ENCODE results near the gene KRT80.
"Not testable (repeated sequence)": the region's sequence is repeated elsewhere in the genome, so short reads cannot be mapped to it uniquely, and the experiment has no call there.

Gene KRT80

DNA sequence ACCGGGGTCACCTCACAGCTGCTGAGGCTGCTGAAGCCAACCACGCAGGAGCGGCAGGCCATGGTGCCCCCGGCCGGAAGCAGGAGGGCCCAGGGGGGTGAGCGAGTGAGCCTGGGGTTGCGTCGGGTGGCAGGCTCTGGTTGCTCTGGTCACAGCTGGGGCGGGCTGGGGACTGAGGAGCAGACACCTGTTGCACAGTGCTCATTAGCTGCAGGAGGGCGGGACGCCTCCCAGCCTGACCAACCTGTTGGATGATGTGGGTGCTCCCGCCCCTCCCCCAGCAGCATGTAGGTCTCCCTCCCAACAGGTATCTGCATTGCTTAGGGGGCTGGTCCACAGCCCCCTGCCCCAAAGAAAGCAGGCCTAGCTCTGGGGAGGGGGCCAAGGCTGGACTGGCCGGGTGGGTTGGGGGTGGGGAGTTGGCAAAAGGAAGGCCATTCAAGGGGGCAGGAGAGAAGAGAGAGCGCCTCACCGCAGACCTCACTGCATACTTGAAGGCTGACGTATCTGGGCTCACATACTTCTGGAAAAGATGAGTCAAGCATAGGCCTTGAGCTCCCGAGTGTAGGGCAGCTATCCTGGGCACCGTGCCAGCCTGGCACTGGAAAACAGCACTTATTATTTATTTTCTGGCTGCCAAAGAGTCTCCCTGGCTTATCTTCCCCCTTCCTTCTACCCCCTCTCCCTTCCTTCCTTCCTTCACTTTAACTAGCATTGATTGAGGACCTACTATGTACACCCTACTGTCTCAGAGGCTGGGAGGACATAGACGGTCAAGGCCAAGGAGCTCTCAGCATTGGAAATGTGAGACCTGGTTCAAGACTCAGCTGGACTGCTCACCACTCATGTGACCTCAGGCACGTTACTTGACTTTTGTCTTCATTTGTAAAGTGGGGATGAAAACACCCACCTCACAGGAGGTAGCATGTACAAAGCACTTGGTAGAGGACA lies at the start of gene KRT80:
Gene KRT80 (minus strand): TSS at position 174 of the 951 bp plus-strand sequence. CDS start 112 bp downstream, at position 62.
- DNase-seq (ENCODE audit: low read depth in 2 of 2): no peak

DNA sequence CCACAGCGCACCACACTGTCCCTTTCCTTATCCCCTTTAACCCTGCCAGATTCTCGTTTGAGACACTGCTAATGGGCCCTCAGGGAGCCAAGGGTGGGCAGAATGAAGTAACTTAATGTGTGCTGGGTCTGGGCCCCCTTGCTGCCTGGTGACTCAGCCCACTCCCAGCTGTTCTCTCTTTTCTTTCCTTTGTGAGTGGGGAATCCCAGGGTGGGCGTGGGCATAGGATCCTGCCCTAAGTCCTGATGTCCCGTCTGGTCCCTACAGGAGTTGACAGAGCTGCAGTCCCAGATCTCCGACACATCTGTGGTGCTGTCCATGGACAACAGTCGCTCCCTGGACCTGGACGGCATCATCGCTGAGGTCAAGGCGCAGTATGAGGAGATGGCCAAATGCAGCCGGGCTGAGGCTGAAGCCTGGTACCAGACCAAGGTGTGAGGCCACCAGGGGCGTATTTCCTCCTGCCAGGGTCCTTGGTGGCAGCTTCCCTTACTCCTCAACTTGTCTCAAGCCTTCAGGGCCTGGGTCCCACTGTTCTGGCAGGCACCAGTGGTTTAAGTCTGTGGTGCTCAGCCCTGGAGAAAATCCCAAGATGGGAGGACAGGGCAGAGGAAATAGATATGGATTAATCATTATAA lies 49.5 kb upstream of the KRT80 start:
- no peak for DNase-seq (ENCODE audit: low read depth in 2 of 2)

DNA sequence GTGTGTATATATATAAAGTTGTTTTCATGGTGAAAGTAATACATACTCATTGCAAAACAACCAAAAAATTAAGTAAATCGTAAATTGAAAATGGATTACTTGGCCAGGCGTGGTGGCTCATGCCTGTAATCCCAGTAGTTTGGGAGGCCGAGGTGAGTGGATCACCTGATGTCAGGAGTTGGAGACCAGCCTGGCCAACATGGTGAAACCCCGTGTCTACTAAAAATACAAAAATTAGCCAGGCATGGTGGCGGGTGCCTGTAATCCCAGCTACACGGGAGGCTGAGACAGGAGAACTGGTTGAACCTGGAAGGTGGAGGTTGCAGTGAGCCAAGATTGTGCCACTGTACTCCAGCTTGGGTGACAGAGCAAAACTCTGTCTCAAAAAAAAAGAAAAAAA lies 48.4 kb upstream of the KRT80 start:
- DNase-seq (ENCODE audit: low read depth in 2 of 2): not testable (repeated sequence)

DNA sequence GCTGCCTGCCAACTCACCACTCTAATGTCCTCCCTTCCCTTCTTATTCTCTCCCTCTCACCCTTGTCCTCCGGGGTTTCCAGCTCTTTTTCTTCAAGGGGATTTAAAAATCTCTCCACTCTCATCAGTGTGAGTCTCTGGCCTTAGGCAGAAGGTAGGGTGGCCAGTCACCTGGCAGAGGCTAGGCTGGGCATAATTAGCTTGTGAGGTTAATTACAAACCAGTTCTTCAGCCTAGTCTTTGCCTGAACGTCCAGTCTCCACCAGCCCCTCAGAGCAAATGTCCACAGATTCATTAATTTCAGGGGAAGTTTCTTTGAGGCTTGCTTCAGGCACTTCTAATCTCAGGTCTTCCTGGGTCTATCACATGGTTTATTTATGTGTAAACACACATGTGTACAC lies 48.0 kb upstream of the KRT80 start:
- no peak for DNase-seq (ENCODE audit: low read depth in 2 of 2)

DNA sequence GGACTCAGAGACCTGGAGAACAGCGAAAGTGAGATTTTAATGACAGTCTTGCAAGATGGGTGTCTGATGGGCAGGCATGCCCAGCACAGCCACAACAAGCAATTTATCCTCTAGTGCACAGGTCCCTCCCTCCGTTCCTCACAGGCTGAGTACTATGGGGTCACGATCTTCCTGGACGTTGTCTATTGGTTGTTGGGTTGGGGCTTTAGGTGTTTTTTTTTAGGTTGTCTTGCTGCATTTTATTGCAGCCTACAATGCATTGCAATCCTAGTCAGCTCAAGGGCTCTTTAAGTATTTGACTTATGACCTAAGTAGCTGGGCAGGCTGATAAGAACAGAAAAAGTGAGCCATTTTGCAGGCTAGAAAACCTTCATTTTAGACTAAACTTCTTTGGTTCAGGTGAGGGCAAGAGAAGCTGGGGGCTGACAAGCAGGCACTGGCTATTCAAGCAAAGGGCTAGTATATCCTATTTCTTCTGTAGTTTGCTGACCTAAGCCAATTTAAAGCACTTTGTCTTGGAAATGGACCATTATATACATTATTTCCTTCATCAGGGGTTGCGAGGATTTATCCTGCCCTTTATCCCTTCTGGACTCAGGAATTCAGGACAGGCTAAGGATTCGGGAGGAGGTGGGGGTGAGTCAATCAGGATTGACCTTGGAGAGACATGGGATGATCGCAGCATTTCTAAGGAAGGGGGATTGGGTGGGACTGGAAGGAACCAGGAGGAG lies 47.3 kb upstream of the KRT80 start:
- DNase-seq (ENCODE audit: low read depth in 2 of 2): no peak

DNA sequence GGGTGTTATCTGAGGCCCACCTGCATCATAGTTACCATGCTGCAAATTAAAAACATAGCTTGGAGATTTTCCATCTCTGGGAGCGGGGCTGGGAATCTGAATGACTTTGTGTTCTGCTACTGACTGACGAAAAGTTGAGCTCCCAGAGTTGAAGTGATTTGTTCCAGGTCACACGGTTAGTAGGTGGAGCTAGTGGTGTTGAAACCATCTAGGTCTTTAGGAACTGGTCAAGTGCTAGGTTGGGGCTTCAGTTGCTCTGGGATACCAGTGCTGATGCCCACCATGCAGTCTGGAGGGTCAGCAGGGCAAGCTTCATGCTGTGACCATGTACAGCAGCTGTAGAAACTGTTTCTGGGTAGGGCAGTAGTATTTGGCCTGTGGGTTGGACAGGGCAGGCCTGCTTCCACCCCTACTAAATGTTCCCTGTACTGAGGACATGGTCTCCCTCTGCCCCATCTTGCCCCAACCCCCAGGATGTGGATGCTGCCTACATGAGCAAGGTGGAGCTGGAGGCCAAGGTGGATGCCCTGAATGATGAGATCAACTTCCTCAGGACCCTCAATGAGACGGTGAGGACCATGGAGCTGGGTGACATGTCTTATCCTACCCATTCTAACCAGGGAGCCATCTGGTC lies 46.5 kb upstream of the KRT80 start:
- no peak for DNase-seq (ENCODE audit: low read depth in 2 of 2)

DNA sequence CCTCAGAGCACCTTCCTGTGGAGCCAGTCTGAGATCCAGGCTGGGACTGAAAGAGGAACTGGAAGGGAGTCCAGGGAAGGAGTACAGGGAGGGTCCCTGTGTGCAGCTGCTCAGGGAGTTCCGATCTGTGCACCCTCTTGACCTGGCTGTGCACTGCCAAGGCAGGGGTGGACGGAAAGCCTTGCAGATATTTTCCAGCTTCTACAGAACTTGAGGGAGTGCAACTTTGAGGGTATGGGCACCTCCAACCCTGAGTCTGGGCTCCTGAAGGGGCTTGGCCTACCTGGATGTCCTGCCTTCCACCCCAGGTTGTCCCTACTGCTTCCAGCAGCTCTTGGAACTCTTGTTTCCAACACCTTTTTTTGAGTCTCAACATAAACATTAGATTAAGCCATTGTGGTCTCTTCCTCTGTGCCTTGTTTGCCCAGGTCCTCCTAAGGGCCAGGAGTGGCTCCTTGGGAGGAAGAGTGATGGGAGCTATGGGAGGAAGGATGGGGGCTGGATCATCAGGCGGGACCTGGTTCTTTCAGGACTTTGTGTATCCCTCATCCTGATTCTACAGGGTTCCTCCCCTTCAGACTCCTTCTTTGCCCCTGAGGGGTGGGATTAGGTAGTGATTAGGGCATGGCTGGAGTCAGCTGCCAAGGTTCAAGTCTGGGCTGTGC lies 44.7 kb upstream of the KRT80 start:
- no peak for DNase-seq (ENCODE audit: low read depth in 2 of 2)

DNA sequence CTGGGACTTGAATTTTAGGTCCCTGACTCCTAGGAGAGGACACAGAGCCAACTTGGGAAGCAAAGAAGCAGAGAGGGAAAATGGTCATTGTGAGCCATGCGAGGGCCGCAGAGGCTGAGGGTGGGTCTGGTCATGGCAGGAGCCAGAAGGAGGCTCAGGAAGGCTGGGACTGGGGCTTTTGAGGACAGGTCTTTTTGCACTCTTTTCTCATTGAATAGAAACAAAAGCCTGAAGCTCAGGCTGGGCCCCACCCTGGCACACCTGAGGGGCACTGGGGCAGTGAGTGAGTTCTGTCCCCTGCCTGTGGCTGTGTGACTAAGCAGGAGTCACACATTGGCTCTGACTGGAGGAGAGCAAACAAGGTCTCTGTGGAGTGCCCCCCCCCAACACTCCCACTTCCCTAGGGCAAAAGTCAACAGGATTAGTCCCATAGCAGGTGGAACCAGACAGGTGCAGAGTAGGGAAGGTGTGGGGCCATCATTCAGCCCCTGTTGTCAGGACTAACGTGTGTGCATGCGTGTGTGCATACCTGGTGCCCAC lies 44.1 kb upstream of the KRT80 start:
- no peak for DNase-seq (ENCODE audit: low read depth in 2 of 2)

DNA sequence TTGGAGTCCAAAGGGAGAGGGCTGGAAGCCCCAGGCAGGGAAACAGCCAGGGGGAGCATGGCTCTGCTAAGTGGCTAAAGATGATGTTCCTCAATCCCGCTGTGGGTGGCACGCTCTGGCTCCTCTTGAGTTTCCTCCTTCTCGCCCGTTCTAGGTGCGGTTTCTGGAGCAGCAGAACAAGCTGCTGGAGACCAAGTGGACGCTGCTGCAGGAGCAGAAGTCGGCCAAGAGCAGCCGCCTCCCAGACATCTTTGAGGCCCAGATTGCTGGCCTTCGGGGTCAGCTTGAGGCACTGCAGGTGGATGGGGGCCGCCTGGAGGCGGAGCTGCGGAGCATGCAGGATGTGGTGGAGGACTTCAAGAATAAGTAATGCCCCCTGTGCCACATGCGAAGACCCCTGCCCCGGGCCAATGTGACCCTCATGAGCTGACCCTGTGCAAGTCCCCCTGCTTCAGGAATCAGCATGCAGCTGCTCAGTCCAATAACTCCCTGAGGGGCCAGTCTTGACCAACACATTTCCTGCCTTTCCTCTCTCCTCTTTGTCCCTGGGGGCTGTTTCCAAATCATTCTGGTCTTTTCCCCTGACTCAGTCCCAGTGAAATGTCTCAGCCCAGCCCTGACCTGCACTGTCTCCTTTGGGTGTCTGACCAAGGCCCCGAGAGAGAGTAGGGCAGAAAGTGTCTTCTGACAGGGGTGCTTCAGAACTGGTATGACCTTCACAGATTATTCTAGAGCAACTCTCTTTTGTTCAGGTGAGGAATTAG lies 43.4 kb upstream of the KRT80 start:
- DNase-seq (ENCODE audit: low read depth in 2 of 2): no peak

DNA sequence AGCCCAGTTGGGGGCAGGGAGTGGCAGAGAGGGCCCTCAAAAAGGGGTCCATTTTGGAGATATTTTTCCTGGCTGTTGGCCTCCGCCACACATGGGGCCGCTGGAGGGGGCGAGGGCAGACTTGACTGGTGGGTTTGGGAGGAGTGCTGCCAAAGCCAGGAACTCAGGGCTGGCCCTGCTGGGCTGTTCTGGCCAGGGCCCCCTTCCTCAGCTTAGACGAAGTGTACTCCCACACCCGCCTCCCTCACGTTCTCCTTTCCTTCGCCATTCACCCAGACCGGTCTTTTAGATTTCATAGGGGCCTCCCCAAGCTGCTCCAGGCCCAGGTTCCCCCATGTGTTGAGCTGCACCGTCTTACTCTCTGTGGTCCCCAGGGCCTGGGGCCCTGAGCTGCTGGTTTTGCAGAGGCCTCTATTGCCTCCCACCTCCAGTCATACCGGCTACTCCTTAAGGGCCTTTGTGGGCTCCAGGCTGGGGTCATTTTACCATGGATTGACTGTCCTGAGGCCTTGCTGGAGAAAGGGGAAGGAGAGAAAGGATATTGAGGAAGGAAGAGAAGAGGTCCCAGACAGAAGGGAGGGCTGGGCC lies 42.5 kb upstream of the KRT80 start:
- no peak for DNase-seq (ENCODE audit: low read depth in 2 of 2)

DNA sequence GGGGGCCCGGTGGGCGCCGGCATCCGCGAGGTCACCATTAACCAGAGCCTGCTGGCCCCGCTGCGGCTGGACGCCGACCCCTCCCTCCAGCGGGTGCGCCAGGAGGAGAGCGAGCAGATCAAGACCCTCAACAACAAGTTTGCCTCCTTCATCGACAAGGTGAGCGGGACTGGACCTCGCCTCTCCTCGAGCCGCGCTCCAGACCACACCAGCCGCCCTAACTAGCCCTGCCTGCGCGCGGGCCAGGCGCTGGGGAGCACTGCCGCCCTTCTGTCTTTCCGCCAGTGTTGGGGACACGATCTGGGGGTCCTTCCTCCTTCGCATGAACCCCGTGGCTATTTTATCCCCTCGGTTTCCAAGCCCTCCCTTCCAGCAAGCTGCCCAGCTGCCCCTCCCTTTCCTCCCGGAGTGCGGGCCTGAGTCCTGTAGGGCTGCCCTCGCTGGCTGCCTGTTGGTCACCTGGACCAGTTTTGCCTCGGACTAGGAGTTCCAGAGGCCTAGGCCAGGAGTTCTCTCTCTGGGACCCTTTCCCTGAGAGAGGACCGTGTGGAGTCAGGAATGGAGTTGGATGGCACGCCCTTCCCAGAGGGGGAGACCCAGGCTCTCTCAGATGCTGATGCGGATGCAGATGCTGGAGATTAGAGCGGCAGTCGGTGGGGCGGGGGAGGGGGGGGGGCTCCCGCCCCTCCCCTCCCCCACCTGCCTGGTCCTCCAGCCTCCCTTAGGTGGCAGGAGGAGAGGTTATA lies 41.8 kb upstream of the KRT80 start:
- DNase-seq (ENCODE audit: low read depth in 2 of 2): no peak

DNA sequence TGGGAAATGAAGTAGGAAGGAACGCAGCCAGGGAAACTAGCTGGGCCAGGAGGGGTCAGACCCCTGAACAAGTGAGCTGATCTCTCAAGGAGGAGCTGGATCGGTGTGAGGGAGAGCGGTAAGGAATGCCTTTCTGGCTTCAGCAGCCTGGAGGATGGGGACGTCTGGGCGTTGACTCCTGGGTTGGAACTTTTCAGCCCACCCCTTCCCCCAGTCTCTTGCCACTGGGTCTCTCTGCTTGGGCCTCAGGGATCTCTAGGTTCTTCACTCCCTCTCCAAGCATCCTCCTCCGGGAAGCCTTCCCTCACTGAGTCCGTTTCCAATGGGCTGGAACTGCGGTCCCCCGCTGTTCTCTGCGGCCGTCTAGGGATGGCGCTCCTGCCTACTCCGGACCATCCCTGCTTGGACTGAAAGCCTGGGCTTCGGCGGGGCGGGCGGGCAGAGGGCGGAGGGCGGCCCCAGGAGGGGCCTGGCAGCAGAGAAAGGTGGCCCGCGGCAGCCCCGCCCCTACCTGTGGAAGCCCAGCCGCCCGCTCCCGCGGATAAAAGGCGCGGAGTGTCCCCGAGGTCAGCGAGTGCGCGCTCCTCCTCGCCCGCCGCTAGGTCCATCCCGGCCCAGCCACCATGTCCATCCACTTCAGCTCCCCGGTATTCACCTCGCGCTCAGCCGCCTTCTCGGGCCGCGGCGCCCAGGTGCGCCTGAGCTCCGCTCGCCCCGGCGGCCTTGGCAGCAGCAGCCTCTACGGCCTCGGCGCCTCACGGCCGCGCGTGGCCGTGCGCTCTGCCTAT lies 41.1 kb upstream of the KRT80 start, which contains the start of gene KRT7:
Gene KRT7 (plus strand): TSS at position 570 of the 788 bp plus-strand sequence. CDS start 54 bp downstream, at position 624.
- DNase-seq (ENCODE audit: low read depth in 2 of 2): no peak

DNA sequence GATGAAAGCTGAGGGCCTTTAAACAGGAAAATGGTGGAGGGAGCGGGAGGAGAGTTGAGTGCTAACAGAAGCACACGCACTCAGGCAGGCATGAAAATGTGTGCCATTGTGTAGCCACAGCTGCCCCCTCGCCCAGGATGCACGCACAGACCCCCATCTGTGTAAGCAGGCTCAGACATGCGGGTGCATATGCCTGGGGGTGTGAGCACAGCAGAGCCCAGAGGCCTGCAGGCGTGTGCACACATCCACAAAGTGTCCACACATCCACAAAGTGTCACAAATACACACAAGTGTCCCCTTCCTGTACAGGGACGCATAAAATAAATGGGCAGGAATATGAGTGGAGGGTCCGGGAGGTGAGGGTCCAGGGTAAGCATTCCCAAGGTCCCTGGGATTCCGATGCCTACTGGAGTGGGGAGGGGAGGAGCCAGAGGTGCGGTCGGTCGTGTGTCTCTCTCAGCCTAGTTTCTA lies 40.4 kb upstream of the KRT80 start:
- no peak for DNase-seq (ENCODE audit: low read depth in 2 of 2)

DNA sequence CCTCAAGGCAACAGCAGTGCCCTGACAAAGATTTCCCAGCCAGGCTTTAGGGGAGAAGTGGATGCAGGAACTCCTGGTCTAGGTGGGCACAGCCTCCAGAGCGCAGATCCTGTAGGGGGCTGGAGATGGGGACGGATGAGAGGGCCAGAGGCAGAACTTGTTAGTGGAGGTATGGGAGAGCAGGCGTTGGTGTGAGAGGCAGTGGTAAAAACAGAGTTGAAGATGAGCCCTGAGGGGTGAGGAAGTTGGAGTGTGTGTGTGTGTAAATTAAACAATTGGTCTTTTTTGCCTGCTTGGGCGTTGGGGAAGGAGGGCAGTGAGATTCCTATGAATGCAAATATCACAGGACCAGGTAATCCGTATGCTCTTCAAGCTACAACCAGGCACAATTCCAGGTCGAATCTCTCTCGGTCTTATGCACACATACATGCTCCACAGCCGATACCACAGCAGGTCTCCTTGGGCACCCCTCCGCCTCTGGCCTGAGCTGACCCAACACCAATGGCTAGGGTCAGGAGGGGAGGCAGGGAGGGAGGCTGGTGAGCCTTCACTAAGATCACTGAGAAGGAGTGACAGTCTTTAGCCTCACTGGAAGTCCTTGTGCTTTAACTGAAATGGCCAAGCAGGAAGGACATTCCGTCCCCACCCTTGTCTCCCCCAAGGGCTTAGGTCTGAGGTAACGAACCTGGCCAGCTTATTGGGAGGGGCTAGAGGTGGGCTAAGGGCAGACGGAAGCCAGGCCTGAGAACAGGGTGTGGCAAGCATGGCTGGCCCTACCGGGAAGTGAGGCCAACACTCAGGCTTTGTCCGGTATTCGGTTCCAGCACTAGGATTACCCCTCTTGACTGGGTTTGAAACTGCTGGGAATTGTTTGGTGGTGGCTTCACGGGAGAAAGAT lies 39.7 kb upstream of the KRT80 start:
- no peak for DNase-seq (ENCODE audit: low read depth in 2 of 2)

DNA sequence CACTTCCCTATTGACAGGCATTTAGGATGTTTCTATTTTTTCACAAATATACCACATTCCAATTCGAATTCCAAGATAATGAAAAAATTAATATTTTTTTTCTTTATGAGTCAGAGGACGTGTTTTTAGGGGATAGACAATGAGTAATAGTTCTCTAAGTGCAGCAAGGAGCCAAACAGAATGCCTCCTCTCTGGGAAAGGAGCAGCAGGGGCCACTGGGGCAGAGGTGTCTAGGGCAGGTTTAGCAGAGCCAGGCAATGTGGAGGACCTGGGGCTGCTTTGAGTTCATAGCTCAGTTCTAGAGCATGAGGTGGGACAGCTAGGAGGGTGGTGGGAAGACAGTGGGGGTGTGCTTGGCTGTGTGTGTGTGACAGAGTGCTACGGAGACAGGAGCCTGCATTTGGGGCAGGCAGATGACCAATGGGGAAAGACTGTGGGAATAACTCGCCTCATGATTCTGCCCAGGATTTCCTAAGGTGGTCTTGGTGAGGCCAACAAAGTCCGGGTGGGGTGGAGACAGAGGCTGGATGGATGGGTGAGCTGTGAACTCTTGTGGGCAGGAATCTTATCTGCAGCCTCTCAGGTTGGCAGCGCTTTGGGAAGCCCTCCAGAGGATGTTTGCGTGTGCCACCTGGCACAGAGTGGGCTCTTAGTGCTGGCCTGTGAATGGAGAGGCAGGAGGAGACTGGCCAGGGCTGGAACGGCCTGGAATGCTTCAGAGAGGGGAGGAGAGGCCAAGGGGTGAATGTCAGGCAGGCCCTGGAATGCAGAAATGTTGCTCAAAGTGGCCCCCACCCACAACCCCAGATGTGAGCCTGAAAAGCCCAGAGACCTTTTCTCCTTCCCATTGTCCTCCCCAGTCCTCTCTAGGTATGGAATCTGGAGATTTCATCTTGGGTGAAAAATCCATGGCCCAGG lies 38.8 kb upstream of the KRT80 start:
- DNase-seq (ENCODE audit: low read depth in 2 of 2): no peak

DNA sequence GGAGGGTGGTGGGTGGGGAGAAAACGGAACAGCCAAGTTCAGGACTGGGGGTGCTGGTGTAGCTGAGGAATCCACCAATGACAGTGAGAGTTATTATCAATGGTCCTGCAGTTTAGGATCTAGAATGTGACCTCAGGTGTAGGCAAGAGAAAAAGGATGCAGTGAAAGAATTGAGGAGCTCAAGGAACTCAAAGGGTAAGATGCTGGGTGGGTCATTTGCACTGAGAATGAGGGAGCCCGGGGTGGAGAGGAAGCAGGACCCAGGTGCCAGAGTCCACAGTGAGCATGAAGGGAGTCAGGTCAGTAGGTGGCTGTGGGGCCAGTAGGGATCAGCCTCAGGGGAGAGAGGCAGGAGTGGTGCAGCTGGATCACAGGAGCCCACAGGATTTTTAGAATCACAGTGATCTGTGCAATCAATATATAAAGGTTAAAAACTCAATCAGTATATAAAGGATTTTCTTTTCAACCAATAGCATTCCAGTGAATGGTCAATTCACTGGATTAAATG lies 38.1 kb upstream of the KRT80 start:
- no peak for DNase-seq (ENCODE audit: low read depth in 2 of 2)
